Globus pallidus (tissue), 1 donor: Measurements from ENCODE around the gene CRTC3.
"Not testable (repeated sequence)": the region's sequence is repeated elsewhere in the genome, so short reads cannot be mapped to it uniquely, and the experiment has no call there.

ENCODE experiments used
- DNase-seq: peaks from one replicate; pipeline ENCODE4 v3.0.0-alpha.2; 2015; ENCODE audit warnings: low spot score

Gene CRTC3

GRCh38 chr15:90520365-90520764, 9.4 kb upstream of the CRTC3 start:
- no peak for DNase-seq

GRCh38 chr15:90523373-90523772, 6.3 kb upstream of the CRTC3 start:
- DNase-seq, result no peak

GRCh38 chr15:90524018-90524803, 5.5 kb upstream of the CRTC3 start:
- DNase-seq, result not testable (repeated sequence)

GRCh38 chr15:90529011-90529370, 732 bp upstream of the CRTC3 start:
- DNase-seq, result no peak

GRCh38 chr15:90530250-90531051, 728 bp downstream of the CRTC3 start:
- DNase-seq, result peak; percentile 40

- DNase-seq, result no peak
These were observed 1.4 kb downstream of the CRTC3 start for GRCh38 chr15:90531147-90531546.

- no peak for DNase-seq
These were observed 5.5 kb downstream of the CRTC3 start for GRCh38 chr15:90535254-90535653.

- DNase-seq, result no peak
These were observed 10.1 kb downstream of the CRTC3 start for GRCh38 chr15:90539789-90540188.

- no peak for DNase-seq
These were observed 11.0 kb downstream of the CRTC3 start for GRCh38 chr15:90540768-90541167.

GRCh38 chr15:90545095-90545494, 15.4 kb downstream of the CRTC3 start:
- no peak for DNase-seq

GRCh38 chr15:90547540-90547939, 17.8 kb downstream of the CRTC3 start:
- no peak for DNase-seq

- DNase-seq, result no peak
These were observed 21.2 kb downstream of the CRTC3 start for GRCh38 chr15:90550919-90551318.

- no peak for DNase-seq
These were observed 22.6 kb downstream of the CRTC3 start for GRCh38 chr15:90552162-90552928.

- no peak for DNase-seq
These were observed 23.1 kb downstream of the CRTC3 start for GRCh38 chr15:90552929-90553211.

GRCh38 chr15:90553248-90553745, 23.6 kb downstream of the CRTC3 start:
- DNase-seq, result peak; percentile 81

- DNase-seq, result peak; percentile 84
These were observed 27.7 kb downstream of the CRTC3 start for GRCh38 chr15:90557186-90558084.

- DNase-seq, result no peak
These were observed 28.4 kb downstream of the CRTC3 start for GRCh38 chr15:90558171-90558573.

GRCh38 chr15:90559119-90559518, 29.4 kb downstream of the CRTC3 start:
- no peak for DNase-seq

- no peak for DNase-seq
These were observed 30.6 kb downstream of the CRTC3 start for GRCh38 chr15:90560229-90560776.

GRCh38 chr15:90561344-90562244, 31.9 kb downstream of the CRTC3 start:
- no peak for DNase-seq
